Measurements from ENCODE around the gene MOSPD3. TPM values are rescaled to one million over a fixed set of nuclear protein-coding genes. Genes with fewer than 3 reads are reported as not detected.

MOSPD3 gene
- total RNA-seq, 1 donor from 2014 or later = 2.6 TPM

GRCh38 chr7:100590077-100590737 lies 22.1 kb upstream of the MOSPD3 start:
- Histone ChIP-seq H3K9ac (ENCODE audit: low read depth in 1 of 3, low read length in 3 of 3) (peak overlapping the region in 1 of 3 donors; percentile 60), H3K27me3 (ENCODE audit: control insufficient read depth in 3 of 3, insufficient read depth in 3 of 3, low read length in 3 of 3) (peaks cover 0 to 3% (median 0%) of the 10 kb centered on the region in 3 donors), H3K9me3 (ENCODE audit: control insufficient read depth in 3 of 3, low read length in 3 of 3) (no peaks in the 10 kb centered on the region), H3K4me3 (ENCODE audit: low read length in 3 of 3) (peak overlapping the region; percentile 10 to 35 (median 13)), H3K36me3 (ENCODE audit: control insufficient read depth in 3 of 3, insufficient read depth in 3 of 3, low read length in 3 of 3) (no peaks in the 10 kb centered on the region), H3K4me1 (ENCODE audit: control insufficient read depth in 3 of 3, insufficient read depth in 3 of 3, low read length in 3 of 3) (peaks cover 8 to 11% (median 8%) of the 10 kb centered on the region in 3 donors), H3K27ac (ENCODE audit: low read depth, low read length) (no peak overlapping the region)

- H3K4me1 ChIP-seq (ENCODE audit: control insufficient read depth in 3 of 3, insufficient read depth in 3 of 3, low read length in 3 of 3) = peaks cover 3 to 7% (median 5%) of the 10 kb centered on the region in 3 donors
- no peak overlapping the region for H3K4me3 ChIP-seq (ENCODE audit: low read length in 3 of 3)
- peaks cover 0 to 3% (median 0%) of the 10 kb centered on the region in 3 donors for H3K27me3 ChIP-seq (ENCODE audit: control insufficient read depth in 3 of 3, insufficient read depth in 3 of 3, low read length in 3 of 3)
- no peak overlapping the region for H3K27ac ChIP-seq (ENCODE audit: low read depth, low read length)
- no peaks in the 10 kb centered on the region for H3K36me3 ChIP-seq (ENCODE audit: control insufficient read depth in 3 of 3, insufficient read depth in 3 of 3, low read length in 3 of 3)
- H3K9ac ChIP-seq (ENCODE audit: low read depth in 1 of 3, low read length in 3 of 3) = no peak overlapping the region
- no peaks in the 10 kb centered on the region for H3K9me3 ChIP-seq (ENCODE audit: control insufficient read depth in 3 of 3, low read length in 3 of 3)
Measured at GRCh38 chr7:100591596-100591995, 20.7 kb upstream of the MOSPD3 start.

- H3K27me3 ChIP-seq (ENCODE audit: control insufficient read depth in 3 of 3, insufficient read depth in 3 of 3, low read length in 3 of 3) = peaks cover 0 to 7% (median 2%) of the 10 kb centered on the region in 3 donors
- H3K27ac ChIP-seq (ENCODE audit: low read depth, low read length) = no peak overlapping the region
- no peak overlapping the region for H3K4me3 ChIP-seq (ENCODE audit: low read length in 3 of 3)
- peaks cover 0 to 2% (median under 1%) of the 10 kb centered on the region in 3 donors for H3K4me1 ChIP-seq (ENCODE audit: control insufficient read depth in 3 of 3, insufficient read depth in 3 of 3, low read length in 3 of 3)
- H3K9ac ChIP-seq (ENCODE audit: low read depth in 1 of 3, low read length in 3 of 3) = no peak overlapping the region
- no peaks in the 10 kb centered on the region for H3K36me3 ChIP-seq (ENCODE audit: control insufficient read depth in 3 of 3, insufficient read depth in 3 of 3, low read length in 3 of 3)
- H3K9me3 ChIP-seq (ENCODE audit: control insufficient read depth in 3 of 3, low read length in 3 of 3) = no peaks in the 10 kb centered on the region
Measured at GRCh38 chr7:100595188-100595587, 17.2 kb upstream of the MOSPD3 start.

GRCh38 chr7:100598425-100598824 lies 13.9 kb upstream of the MOSPD3 start:
- Histone ChIP-seq H3K27ac (ENCODE audit: low read depth, low read length) (no peak overlapping the region), H3K9me3 (ENCODE audit: control insufficient read depth in 3 of 3, low read length in 3 of 3) (no peaks in the 10 kb centered on the region), H3K36me3 (ENCODE audit: control insufficient read depth in 3 of 3, insufficient read depth in 3 of 3, low read length in 3 of 3) (no peaks in the 10 kb centered on the region), H3K27me3 (ENCODE audit: control insufficient read depth in 3 of 3, insufficient read depth in 3 of 3, low read length in 3 of 3) (peaks cover 9 to 16% (median 10%) of the 10 kb centered on the region in 3 donors), H3K9ac (ENCODE audit: low read depth in 1 of 3, low read length in 3 of 3) (no peak overlapping the region), H3K4me3 (ENCODE audit: low read length in 3 of 3) (no peak overlapping the region), H3K4me1 (ENCODE audit: control insufficient read depth in 3 of 3, insufficient read depth in 3 of 3, low read length in 3 of 3) (peaks cover 0 to 3% (median 0%) of the 10 kb centered on the region in 3 donors)

GRCh38 chr7:100599911-100600729 lies 12.2 kb upstream of the MOSPD3 start:
- Histone ChIP-seq H3K4me3 (ENCODE audit: low read length in 3 of 3) (no peak overlapping the region), H3K36me3 (ENCODE audit: control insufficient read depth in 3 of 3, insufficient read depth in 3 of 3, low read length in 3 of 3) (no peaks in the 10 kb centered on the region), H3K9ac (ENCODE audit: low read depth in 1 of 3, low read length in 3 of 3) (no peak overlapping the region), H3K27ac (ENCODE audit: low read depth, low read length) (no peak overlapping the region), H3K9me3 (ENCODE audit: control insufficient read depth in 3 of 3, low read length in 3 of 3) (no peaks in the 10 kb centered on the region), H3K27me3 (ENCODE audit: control insufficient read depth in 3 of 3, insufficient read depth in 3 of 3, low read length in 3 of 3) (peaks cover 9 to 23% (median 15%) of the 10 kb centered on the region in 3 donors), H3K4me1 (ENCODE audit: control insufficient read depth in 3 of 3, insufficient read depth in 3 of 3, low read length in 3 of 3) (peaks cover 4 to 13% (median 12%) of the 10 kb centered on the region in 3 donors)

GRCh38 chr7:100600730-100601038 lies 11.7 kb upstream of the MOSPD3 start:
- Histone ChIP-seq H3K27me3 (ENCODE audit: control insufficient read depth in 3 of 3, insufficient read depth in 3 of 3, low read length in 3 of 3) (peaks cover 9 to 28% (median 18%) of the 10 kb centered on the region in 3 donors), H3K4me1 (ENCODE audit: control insufficient read depth in 3 of 3, insufficient read depth in 3 of 3, low read length in 3 of 3) (peaks cover 6 to 18% (median 16%) of the 10 kb centered on the region in 3 donors), H3K4me3 (ENCODE audit: low read length in 3 of 3) (no peak overlapping the region), H3K36me3 (ENCODE audit: control insufficient read depth in 3 of 3, insufficient read depth in 3 of 3, low read length in 3 of 3) (no peaks in the 10 kb centered on the region), H3K9me3 (ENCODE audit: control insufficient read depth in 3 of 3, low read length in 3 of 3) (no peaks in the 10 kb centered on the region), H3K9ac (ENCODE audit: low read depth in 1 of 3, low read length in 3 of 3) (no peak overlapping the region), H3K27ac (ENCODE audit: low read depth, low read length) (no peak overlapping the region)

GRCh38 chr7:100602889-100603725 lies 9.2 kb upstream of the MOSPD3 start:
- peaks cover 6 to 19% (median 16%) of the 10 kb centered on the region in 3 donors for H3K4me1 ChIP-seq (ENCODE audit: control insufficient read depth in 3 of 3, insufficient read depth in 3 of 3, low read length in 3 of 3)
- peak overlapping the region; percentile 70 to 73 (median 71) for H3K4me3 ChIP-seq (ENCODE audit: low read length in 3 of 3)
- H3K27me3 ChIP-seq (ENCODE audit: control insufficient read depth in 3 of 3, insufficient read depth in 3 of 3, low read length in 3 of 3) = peaks cover 9 to 28% (median 18%) of the 10 kb centered on the region in 3 donors
- H3K9me3 ChIP-seq (ENCODE audit: control insufficient read depth in 3 of 3, low read length in 3 of 3) = no peaks in the 10 kb centered on the region
- H3K27ac ChIP-seq (ENCODE audit: low read depth, low read length) = peak overlapping the region; percentile 72
- H3K36me3 ChIP-seq (ENCODE audit: control insufficient read depth in 3 of 3, insufficient read depth in 3 of 3, low read length in 3 of 3) = peaks cover 0 to 4% (median 0%) of the 10 kb centered on the region in 3 donors
- H3K9ac ChIP-seq (ENCODE audit: low read depth in 1 of 3, low read length in 3 of 3) = peak overlapping the region; percentile 30 to 54 (median 34)

- Histone ChIP-seq H3K27me3 (ENCODE audit: control insufficient read depth in 3 of 3, insufficient read depth in 3 of 3, low read length in 3 of 3) (peaks cover 9 to 28% (median 18%) of the 10 kb centered on the region in 3 donors), H3K4me3 (ENCODE audit: low read length in 3 of 3) (peak overlapping the region; percentile 70 to 73 (median 71)), H3K27ac (ENCODE audit: low read depth, low read length) (peak overlapping the region; percentile 72), H3K36me3 (ENCODE audit: control insufficient read depth in 3 of 3, insufficient read depth in 3 of 3, low read length in 3 of 3) (peaks cover 0 to 4% (median 0%) of the 10 kb centered on the region in 3 donors), H3K9ac (ENCODE audit: low read depth in 1 of 3, low read length in 3 of 3) (peak overlapping the region; percentile 30 to 54 (median 34)), H3K4me1 (ENCODE audit: control insufficient read depth in 3 of 3, insufficient read depth in 3 of 3, low read length in 3 of 3) (peaks cover 6 to 19% (median 16%) of the 10 kb centered on the region in 3 donors), H3K9me3 (ENCODE audit: control insufficient read depth in 3 of 3, low read length in 3 of 3) (no peaks in the 10 kb centered on the region)
Measured at GRCh38 chr7:100603726-100604027, 8.7 kb upstream of the MOSPD3 start.

GRCh38 chr7:100604028-100604975 lies 8.0 kb upstream of the MOSPD3 start:
- Histone ChIP-seq H3K9ac (ENCODE audit: low read depth in 1 of 3, low read length in 3 of 3) (peak overlapping the region in 2 of 3 donors; percentile 50 to 60), H3K4me1 (ENCODE audit: control insufficient read depth in 3 of 3, insufficient read depth in 3 of 3, low read length in 3 of 3) (peaks cover 6 to 19% (median 16%) of the 10 kb centered on the region in 3 donors), H3K9me3 (ENCODE audit: control insufficient read depth in 3 of 3, low read length in 3 of 3) (no peaks in the 10 kb centered on the region)

More at GRCh38 chr7:100604028-100604975, 8.0 kb upstream of the MOSPD3 start:
- Histone ChIP-seq H3K4me3 (ENCODE audit: low read length in 3 of 3) (peak overlapping the region; percentile 70 to 73 (median 71)), H3K27ac (ENCODE audit: low read depth, low read length) (peak overlapping the region; percentile 72), H3K36me3 (ENCODE audit: control insufficient read depth in 3 of 3, insufficient read depth in 3 of 3, low read length in 3 of 3) (peaks cover 0 to 4% (median 0%) of the 10 kb centered on the region in 3 donors), H3K27me3 (ENCODE audit: control insufficient read depth in 3 of 3, insufficient read depth in 3 of 3, low read length in 3 of 3) (peaks cover 9 to 28% (median 18%) of the 10 kb centered on the region in 3 donors)
